Vagina (tissue), 2 donors: ENCODE measurements around the gene NPFFR2.

Experiments
- POLR2A ChIP-seq, 2 donors: fragments of 450-650 bp; IDR thresholded peaks; one replicate each; pipeline ENCODE4 v1.6.1; 2017; ENCODE audit warnings: antibody characterized with exemption in 2 of 2, mild to moderate bottlenecking in 2 of 2, moderate library complexity in 2 of 2
- POLR2AphosphoS5 ChIP-seq, 2 donors: sonication (generic); formaldehyde crosslinking; IDR thresholded peaks; one replicate each; pipeline ENCODE4 v1.9.0; 2017; ENCODE audit warnings: antibody characterized with exemption in 2 of 2, mild to moderate bottlenecking in 2 of 2, low read depth in 1 of 2; ENCODE audit not compliant: insufficient read depth in 1 of 2
- TF ChIP-seq, protein P1 (sequence below), 3 experiments: fragments of 450-650 bp in 2 of 3; fragments of 200-600 bp in 1 of 3; sonication (generic) in 1 of 3; IDR thresholded peaks; one replicate each; pipeline ENCODE4 v1.5.1; 2017 to 2019; ENCODE audit warnings: antibody characterized with exemption in 3 of 3, mild to moderate bottlenecking in 2 of 3, moderate library complexity in 2 of 3

DNA sequence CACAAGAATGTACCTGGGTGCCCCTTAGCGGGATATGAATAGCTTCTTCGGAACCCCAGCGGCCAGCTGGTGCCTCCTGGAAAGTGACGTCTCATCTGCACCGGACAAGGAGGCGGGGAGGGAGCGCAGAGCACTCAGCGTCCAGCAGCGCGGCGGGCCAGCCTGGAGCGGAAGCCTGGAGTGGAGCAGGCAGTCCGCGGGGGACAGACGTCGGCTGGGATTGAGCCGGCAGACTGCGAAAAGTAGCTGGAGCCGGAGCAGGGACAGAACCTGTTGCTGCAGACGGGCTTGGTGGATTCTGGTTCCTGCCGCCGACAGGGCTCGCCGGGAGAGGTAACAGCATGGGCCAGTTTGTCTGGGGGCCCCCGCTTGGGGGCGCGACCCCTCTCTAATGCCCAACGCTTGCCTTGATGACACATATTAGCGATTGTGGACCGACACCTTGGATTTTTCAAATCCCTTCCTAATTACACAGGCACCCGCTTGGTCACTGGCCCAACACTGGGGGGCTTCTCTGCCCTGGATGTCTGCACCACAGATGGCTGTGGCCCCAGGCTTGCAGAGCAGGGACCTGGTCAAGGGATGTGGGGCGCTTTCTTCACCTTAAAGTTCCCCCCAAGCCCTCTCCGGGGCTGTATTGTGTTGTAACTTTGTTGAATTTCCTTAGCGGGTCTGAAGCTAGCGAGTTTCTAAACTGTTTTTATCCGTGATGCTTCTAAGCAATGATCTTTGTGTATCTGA, at the start of gene NPFFR2:
- TF ChIP-seq, protein P1, sequence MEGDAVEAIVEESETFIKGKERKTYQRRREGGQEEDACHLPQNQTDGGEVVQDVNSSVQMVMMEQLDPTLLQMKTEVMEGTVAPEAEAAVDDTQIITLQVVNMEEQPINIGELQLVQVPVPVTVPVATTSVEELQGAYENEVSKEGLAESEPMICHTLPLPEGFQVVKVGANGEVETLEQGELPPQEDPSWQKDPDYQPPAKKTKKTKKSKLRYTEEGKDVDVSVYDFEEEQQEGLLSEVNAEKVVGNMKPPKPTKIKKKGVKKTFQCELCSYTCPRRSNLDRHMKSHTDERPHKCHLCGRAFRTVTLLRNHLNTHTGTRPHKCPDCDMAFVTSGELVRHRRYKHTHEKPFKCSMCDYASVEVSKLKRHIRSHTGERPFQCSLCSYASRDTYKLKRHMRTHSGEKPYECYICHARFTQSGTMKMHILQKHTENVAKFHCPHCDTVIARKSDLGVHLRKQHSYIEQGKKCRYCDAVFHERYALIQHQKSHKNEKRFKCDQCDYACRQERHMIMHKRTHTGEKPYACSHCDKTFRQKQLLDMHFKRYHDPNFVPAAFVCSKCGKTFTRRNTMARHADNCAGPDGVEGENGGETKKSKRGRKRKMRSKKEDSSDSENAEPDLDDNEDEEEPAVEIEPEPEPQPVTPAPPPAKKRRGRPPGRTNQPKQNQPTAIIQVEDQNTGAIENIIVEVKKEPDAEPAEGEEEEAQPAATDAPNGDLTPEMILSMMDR (IDR thresholded peaks at IDR 0.05), result no peak
- no peak for TF ChIP-seq POLR2AphosphoS5 (IDR thresholded peaks at IDR 0.05; ENCODE audit: insufficient read depth in 1 of 2, low read depth in 1 of 2)
- TF ChIP-seq POLR2A (IDR thresholded peaks at IDR 0.05), result no peak
